Glutamatergic neuron (in vitro differentiated cells): Measurements from ENCODE around the gene LARP7. TPM values are rescaled to one million over a fixed set of nuclear protein-coding genes. Genes with fewer than 3 reads are reported as not detected.

ENCODE experiments used
- DNase-seq: peaks from one replicate; pipeline ENCODE4 v3.0.0; 2022
- H3K27ac Mint-ChIP-seq: one replicate; pipeline ENCODE4 v1.8.0; 2020; ENCODE audit warnings: mild to moderate bottlenecking, mixed read lengths, inconsistent platforms; ENCODE audit not compliant: unreplicated experiment
- H3K27me3 Mint-ChIP-seq: one replicate; pipeline ENCODE4 v1.8.0; 2020; ENCODE audit warnings: mild to moderate bottlenecking, moderate library complexity, mixed read lengths, inconsistent platforms; ENCODE audit not compliant: unreplicated experiment
- H3K36me3 Mint-ChIP-seq: one replicate; pipeline ENCODE4 v1.8.0; 2020; ENCODE audit warnings: mild to moderate bottlenecking, mixed read lengths, inconsistent platforms; ENCODE audit not compliant: unreplicated experiment
- H3K4me1 Mint-ChIP-seq: one replicate; pipeline ENCODE4 v1.8.0; 2020; ENCODE audit warnings: mild to moderate bottlenecking, low read depth, mixed read lengths, inconsistent platforms; ENCODE audit not compliant: unreplicated experiment
- H3K4me3 Mint-ChIP-seq: one replicate; pipeline ENCODE4 v1.8.0; 2020; ENCODE audit warnings: mild to moderate bottlenecking, mixed read lengths, inconsistent platforms; ENCODE audit not compliant: unreplicated experiment
- H3K9me3 Mint-ChIP-seq: one replicate; pipeline ENCODE4 v1.8.0; 2020; ENCODE audit warnings: mild to moderate bottlenecking, moderate library complexity, mixed read lengths, inconsistent platforms; ENCODE audit not compliant: unreplicated experiment
- CTCF ChIP-seq: fragments of 200-600 bp; sonication (generic); IDR thresholded peaks from one replicate; pipeline ENCODE4 v1.5.0; 2021; ENCODE audit not compliant: partially characterized antibody, unreplicated experiment
- total RNA-seq: library from RNA; stranded (reverse); fragmentation: NEBNext Ultra II Directional; extraction: Animal tissue kit (Norgen Biotek cat#: 25700); gene quantifications from one replicate; pipeline ENCODE4 v1.2.1, GENCODE V29; 2021; ENCODE audit not compliant: unreplicated experiment

LARP7 gene
- total RNA-seq, 1 donor from 2014 or later = 40.9 TPM

- DNase-seq = no peak
- H3K4me1 Mint-ChIP-seq = no peaks in the 10 kb centered on the region
- no peak overlapping the region for H3K4me3 Mint-ChIP-seq
- TF ChIP-seq CTCF = no peak
- no peaks in the 10 kb centered on the region for H3K27me3 Mint-ChIP-seq
- H3K9me3 Mint-ChIP-seq = no peaks in the 10 kb centered on the region
- H3K27ac Mint-ChIP-seq = no peak overlapping the region
- no peaks in the 10 kb centered on the region for H3K36me3 Mint-ChIP-seq
Measured at GRCh38 chr4:112664611-112665010, 27.7 kb downstream of the LARP7 start.

- Mint-ChIP-seq H3K4me3 (no peak overlapping the region), H3K27me3 (no peaks in the 10 kb centered on the region), H3K27ac (no peak overlapping the region)
Measured at GRCh38 chr4:112668131-112668530, 31.2 kb downstream of the LARP7 start.

GRCh38 chr4:112673076-112673475 lies 36.1 kb downstream of the LARP7 start:
- Mint-ChIP-seq H3K4me3 (no peak overlapping the region), H3K36me3 (no peaks in the 10 kb centered on the region), H3K27me3 (no peaks in the 10 kb centered on the region), H3K9me3 (peaks cover 2% of the 10 kb centered on the region), H3K27ac (no peak overlapping the region), H3K4me1 (no peaks in the 10 kb centered on the region)
- no peak for DNase-seq
- TF ChIP-seq CTCF = no peak

More at GRCh38 chr4:112668131-112668530, 31.2 kb downstream of the LARP7 start:
- Mint-ChIP-seq H3K36me3 (no peaks in the 10 kb centered on the region), H3K4me1 (no peaks in the 10 kb centered on the region), H3K9me3 (peaks cover 2% of the 10 kb centered on the region)
- no peak for DNase-seq
- no peak for TF ChIP-seq CTCF

GRCh38 chr4:112673686-112674085 lies 36.7 kb downstream of the LARP7 start:
- Mint-ChIP-seq H3K27me3 (no peaks in the 10 kb centered on the region), H3K4me1 (no peaks in the 10 kb centered on the region), H3K36me3 (no peaks in the 10 kb centered on the region), H3K4me3 (no peak overlapping the region), H3K9me3 (peaks cover 2% of the 10 kb centered on the region), H3K27ac (no peak overlapping the region)
- no peak for DNase-seq
- TF ChIP-seq CTCF = no peak

GRCh38 chr4:112674376-112674775 lies 37.4 kb downstream of the LARP7 start:
- TF ChIP-seq CTCF = no peak
- H3K27me3 Mint-ChIP-seq = no peaks in the 10 kb centered on the region
- peaks cover 2% of the 10 kb centered on the region for H3K9me3 Mint-ChIP-seq
- DNase-seq = no peak
- H3K4me3 Mint-ChIP-seq = no peak overlapping the region
- no peak overlapping the region for H3K27ac Mint-ChIP-seq
- H3K36me3 Mint-ChIP-seq = no peaks in the 10 kb centered on the region
- H3K4me1 Mint-ChIP-seq = no peaks in the 10 kb centered on the region
